Measurements from ENCODE around the gene STPG2.

The STPG2 gene

GRCh38 chr4:97812768-97813167 is 330.5 kb downstream of the STPG2 start:
- DNase-seq (ENCODE audit: low spot score), result no peak

GRCh38 chr4:97786306-97786920 is 356.9 kb downstream of the STPG2 start:
- DNase-seq (ENCODE audit: low spot score), result no peak

GRCh38 chr4:97778174-97778573 is 365.1 kb downstream of the STPG2 start:
- no peak for DNase-seq (ENCODE audit: low spot score)

DNA sequence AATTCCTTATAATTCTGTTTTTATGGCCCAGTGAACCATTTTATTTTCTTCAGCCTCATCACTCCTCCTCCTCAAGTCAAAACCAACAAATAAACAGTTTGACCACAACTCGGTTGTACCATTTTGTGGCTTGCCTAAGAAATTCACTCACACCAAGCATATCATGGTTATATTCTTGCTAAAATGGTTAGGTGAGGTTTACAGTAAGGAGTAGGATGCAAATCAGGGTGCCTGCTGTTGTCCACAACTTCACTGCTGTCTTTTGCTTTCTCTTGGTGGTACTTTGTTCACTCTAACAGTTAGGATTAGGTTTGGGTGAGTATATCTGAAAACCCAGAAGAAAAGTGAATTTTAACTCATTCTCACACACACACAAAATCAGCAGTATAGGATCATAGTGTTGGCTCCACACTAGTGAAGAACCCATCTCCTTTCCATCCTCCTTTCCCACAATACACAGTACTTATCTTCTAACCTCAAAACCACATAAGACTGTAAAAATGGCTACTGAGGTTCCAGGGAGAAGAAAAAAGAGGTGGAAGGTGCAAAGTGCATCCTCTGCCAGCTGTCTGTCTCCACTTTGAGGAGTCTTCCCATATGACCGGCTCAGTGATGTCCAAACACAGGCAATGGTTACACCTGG is 368.8 kb downstream of the STPG2 start:
- DNase-seq (ENCODE audit: low spot score), result no peak

GRCh38 chr4:97770222-97770621 is 373.1 kb downstream of the STPG2 start:
- DNase-seq (ENCODE audit: low spot score), result no peak

GRCh38 chr4:97762115-97762512 is 381.2 kb downstream of the STPG2 start:
- DNase-seq (ENCODE audit: low spot score), result no peak

DNA sequence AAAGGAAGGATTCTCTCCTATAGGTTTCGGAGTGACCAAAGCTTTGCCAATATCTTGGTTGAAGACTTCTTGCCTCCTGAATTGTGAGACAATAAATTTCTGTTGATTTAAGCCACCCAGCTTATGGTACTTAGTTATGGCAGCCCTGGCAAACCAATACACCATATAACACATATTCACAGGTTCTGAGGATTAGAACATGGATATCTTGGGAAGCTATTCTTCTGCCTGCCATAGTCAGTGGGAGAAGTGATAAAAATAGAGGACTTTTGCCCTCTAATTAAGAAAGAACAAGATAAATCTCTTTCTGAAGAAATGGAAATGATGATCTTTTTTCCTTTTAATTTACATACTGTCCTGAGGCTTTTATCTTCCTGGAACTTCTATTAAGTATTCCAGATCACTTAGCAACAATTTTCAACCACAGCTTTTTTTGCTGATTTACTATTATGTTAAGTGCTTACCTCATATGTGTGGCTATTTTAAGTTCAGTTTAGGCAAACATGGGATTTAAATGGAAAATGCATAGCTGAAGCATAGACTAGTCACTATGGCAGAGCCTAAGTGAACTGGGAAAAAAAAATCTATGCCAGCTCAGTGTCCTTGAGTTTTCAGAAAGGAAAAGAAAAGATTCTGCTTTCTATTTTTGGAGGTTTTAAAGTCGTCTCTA is 381.7 kb downstream of the STPG2 start:
- DNase-seq (ENCODE audit: low spot score), result no peak

GRCh38 chr4:97759785-97760184 is 383.5 kb downstream of the STPG2 start:
- DNase-seq (ENCODE audit: low spot score), result no peak

- no peak for DNase-seq (ENCODE audit: low spot score)
Measured at GRCh38 chr4:97752599-97752998, 390.7 kb downstream of the STPG2 start.

DNA sequence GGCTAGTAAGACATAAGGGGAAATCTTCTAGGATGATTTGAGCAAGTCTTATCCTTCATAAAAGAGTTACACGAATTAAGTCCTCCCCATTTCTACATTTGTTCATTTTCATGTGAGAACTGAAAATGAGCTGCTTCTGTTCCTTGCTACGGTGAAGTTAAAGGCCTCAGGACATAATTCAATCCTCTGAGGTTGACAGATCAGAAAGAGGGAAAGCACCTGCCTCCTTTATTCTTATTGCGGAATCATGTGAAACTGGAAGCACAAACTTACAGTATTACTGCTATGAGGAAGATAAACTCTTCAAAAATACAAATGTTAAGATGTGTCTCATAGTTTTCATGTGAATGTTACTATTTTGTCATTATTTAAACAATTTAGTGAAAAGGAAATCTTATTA is 395.3 kb downstream of the STPG2 start:
- no peak for DNase-seq (ENCODE audit: low spot score)

GRCh38 chr4:97720869-97721432 is 422.3 kb downstream of the STPG2 start:
- peak; percentile 24 for DNase-seq (ENCODE audit: low spot score)

- DNase-seq (ENCODE audit: low spot score), result no peak
Measured at GRCh38 chr4:97691111-97691605, 452.1 kb downstream of the STPG2 start.

DNA sequence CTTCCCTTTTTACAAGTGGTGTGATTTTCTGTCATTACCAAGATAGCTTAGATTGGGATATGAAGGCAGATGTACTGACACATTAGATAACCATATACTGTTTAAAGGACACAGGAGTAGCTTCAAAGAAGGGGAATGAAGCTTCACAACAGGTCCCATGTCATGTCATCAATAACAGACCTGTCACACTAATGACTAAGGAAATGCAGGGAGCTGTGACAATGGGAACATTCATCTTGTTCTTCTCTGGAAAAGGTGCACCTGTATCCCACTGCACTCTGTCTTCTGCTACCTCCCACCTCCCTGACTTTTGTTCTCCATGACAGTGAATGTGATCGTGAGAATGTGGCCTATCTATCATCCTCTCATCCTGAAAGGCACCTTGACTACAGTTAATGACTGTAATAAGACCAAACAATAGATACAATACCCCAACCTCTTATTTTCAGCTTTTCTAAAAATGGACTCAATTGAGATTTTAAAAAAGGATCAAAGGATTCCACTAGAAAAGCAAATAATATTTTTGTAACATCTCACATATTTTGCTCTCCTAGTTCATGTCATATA is 472.5 kb downstream of the STPG2 start:
- DNase-seq (ENCODE audit: low spot score), result no peak

DNA sequence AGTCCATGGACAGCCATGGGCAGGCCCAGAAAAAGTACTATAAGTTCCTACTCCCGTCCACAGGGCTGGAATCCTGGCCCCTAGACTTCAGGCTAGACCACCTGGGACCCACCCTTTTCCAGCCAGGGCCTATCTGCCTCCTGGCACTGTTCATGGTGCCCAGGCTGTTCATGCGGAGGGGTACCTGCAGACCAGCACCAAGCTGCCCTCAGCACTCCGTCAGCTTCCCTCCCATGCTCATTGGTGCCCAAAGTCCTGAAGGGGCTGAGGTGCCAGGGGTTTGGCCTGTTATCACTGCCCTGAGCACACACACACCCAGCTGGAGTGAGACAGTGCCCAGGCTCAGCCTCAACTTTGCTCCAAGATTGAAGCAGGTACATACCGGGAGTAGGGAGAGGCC is 477.7 kb downstream of the STPG2 start:
- no peak for DNase-seq (ENCODE audit: low spot score)

GRCh38 chr4:97664741-97665140 is 478.5 kb downstream of the STPG2 start:
- DNase-seq (ENCODE audit: low spot score), result no peak

- DNase-seq (ENCODE audit: low spot score), result no peak
Measured at GRCh38 chr4:97662133-97662532, 481.1 kb downstream of the STPG2 start.

DNA sequence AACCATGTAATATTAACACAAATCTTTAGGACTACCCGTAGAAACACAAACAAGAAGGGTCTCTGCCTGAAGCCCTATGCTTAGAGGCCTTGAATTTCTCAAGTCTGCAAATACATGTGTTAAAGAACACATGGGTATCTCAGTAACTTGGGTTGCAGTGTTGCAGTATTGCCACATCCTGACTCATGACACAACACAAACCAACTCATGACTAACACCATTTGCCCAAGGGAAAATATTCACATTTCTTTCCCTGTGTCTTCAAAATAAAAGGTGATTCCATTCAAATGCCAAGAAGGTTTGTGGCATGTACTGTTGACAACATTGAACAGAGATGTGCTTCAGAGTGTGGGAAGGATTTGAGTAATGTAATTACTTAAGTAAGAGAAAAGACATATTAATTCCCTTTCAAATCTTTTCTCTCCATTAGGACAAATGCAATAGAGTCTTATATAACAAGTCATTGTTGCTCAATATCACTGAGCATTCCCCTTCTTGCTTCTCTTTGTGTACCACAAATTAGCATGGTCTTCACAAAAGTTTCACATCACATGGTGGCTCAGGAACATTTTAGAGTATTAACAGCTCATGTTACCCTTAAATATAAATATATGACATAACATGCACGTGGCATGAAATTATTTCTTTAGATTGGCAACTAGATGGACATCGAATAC is 487.1 kb downstream of the STPG2 start:
- DNase-seq (ENCODE audit: low spot score), result no peak

DNA sequence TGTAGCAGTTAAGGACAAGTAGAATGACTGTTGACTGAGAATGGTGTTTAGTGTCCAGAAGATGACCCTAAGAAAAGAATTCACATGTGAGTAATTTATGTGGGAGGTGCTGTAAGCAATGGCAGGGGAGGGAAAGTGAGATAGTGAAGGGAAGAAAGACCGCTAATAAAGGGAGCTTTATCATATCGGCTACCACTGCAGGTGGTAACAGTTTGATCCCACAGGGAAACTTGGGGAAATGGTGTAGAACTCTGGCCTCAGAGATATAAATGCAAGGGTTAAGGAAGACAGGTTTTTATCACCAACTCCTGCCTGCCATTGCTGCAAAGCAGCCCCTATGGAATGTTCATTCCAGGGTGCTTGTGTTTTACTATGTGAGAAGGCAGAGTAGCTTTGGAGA is 489.6 kb downstream of the STPG2 start:
- DNase-seq (ENCODE audit: low spot score), result no peak

DNA sequence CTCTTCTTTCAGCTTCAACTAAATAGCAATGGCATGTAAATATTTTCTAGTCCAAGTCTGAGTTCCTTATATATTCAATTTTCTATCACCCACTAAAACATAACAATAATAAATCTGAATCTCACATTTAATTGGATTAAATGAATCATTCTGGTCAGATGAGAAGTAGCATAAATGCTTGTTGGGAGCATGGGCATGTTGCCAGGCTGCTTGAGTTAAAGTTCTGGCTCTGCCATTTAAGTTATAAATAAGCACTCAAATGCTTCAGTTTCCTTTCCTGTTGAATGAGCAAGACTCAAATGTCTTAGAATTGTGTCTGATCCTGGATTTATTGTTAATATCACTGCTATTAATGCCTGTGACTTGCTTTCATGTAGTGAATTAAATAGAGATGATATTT is 496.3 kb downstream of the STPG2 start:
- DNase-seq (ENCODE audit: low spot score), result no peak

DNA sequence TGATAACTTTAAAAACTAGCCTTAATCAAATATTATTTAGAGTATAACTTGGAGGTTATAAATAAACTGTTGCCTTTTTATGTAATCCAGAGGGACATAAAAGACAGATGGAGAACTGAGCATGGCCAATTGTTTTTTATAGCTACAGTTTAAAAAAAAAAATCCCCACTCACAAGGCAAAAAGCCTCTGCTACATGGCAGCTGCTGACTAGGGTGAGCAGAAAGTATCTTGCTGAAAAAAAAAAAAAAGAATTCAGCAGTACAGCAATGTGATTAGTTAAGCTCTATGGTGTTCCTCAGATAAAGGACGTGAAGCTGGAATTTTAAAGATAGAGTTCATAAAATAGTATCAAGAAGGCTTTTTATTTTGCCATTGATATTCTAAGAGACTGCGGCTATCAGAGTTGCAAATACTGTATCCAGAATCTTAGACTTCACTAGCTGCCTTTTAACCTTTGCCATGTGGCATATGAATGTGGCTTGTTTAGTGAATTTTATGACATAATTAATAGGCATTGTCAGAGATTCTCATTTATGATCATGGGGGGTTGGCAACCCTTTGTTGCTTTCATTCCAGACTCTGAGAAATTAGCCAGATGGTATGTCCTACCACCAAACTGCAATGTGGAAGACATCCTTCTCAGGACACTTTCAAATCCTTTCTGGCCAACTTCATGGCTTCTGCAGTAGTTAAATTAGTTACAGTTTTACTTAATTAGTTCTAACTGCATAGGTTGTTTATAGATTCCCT is 498.0 kb downstream of the STPG2 start:
- DNase-seq (ENCODE audit: low spot score), result no peak

DNA sequence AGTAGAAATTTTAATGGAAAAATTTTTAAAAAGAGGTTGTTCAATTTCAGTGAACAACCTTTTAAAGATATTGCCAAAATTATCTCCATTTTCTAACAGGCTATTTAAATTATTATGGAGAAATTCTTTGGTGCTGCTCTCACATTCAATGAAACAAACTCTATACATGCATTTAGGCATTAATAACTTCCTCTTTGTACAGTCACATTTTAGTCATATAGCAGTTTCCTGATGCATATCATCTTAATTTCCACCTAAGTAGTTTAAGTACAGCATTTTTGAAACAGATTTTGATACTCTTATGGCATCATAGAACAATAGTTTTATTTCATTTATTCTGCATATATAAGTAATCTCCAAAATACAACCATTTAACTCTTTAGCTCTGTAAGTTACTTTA is 500.1 kb downstream of the STPG2 start:
- no peak for DNase-seq (ENCODE audit: low spot score)

Data from NAMALWA (cell line).